Astrocyte (in vitro differentiated cells and primary cell): ENCODE results near the gene PSEN2.

ENCODE experiments used
- EZH2 ChIP-seq: IDR thresholded peaks from 2 replicates; pipeline ENCODE4 v1.6.1; 2012; ENCODE audit warnings: mild to moderate bottlenecking, low read length, inconsistent platforms; ENCODE audit not compliant: insufficient read depth
- TF ChIP-seq, protein P1 (sequence below): IDR thresholded peaks from 2 replicates; pipeline ENCODE4 v1.5.1; 2011; ENCODE audit warnings: low read depth, mild to moderate bottlenecking, inconsistent platforms, low read length, moderate library complexity; ENCODE audit not compliant: insufficient read depth

DNA sequence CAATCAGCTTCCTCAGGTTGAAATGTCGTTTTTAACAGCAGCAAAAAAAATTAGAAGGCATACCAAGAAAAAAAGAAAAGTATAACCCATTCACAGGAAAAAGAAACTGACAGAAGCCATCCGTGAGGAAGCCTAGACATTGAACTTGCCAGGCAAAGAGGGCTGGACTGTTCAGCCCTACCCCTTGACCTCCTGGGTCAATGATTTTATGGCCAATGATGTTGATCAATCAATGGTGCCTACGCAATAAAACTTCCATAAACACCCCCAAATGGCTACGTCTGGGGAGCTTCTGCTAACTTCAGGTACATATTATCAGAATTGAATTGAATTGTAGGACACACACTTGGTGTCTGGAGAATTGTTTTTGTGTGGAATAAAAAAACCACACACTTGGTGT is 4.8 kb upstream of the PSEN2 start:
- TF ChIP-seq, protein P1, sequence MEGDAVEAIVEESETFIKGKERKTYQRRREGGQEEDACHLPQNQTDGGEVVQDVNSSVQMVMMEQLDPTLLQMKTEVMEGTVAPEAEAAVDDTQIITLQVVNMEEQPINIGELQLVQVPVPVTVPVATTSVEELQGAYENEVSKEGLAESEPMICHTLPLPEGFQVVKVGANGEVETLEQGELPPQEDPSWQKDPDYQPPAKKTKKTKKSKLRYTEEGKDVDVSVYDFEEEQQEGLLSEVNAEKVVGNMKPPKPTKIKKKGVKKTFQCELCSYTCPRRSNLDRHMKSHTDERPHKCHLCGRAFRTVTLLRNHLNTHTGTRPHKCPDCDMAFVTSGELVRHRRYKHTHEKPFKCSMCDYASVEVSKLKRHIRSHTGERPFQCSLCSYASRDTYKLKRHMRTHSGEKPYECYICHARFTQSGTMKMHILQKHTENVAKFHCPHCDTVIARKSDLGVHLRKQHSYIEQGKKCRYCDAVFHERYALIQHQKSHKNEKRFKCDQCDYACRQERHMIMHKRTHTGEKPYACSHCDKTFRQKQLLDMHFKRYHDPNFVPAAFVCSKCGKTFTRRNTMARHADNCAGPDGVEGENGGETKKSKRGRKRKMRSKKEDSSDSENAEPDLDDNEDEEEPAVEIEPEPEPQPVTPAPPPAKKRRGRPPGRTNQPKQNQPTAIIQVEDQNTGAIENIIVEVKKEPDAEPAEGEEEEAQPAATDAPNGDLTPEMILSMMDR, result no peak
- TF ChIP-seq EZH2, result no peak
